WTC11 (cell line): Measurements from ENCODE around the gene ETS2.

Source experiments
- TCF7 ChIP-seq: sonication (generic); formaldehyde crosslinking; IDR thresholded peaks from 2 replicates; pipeline ENCODE4 v1.8.0; 2022; ENCODE audit warnings: mild to moderate bottlenecking, low read depth, missing genetic modification reagents, moderate library complexity
- USF2 ChIP-seq: sonication (generic); formaldehyde crosslinking; IDR thresholded peaks from 2 replicates; pipeline ENCODE4 v1.8.1; 2023; ENCODE audit warnings: mild to moderate bottlenecking, missing genetic modification reagents, moderate library complexity
- TF ChIP-seq, protein P1 (sequence below): fragments of 200-600 bp; IDR thresholded peaks from 2 replicates; pipeline ENCODE4 v1.8.0; 2022; ENCODE audit warnings: antibody characterized with exemption
- TF ChIP-seq, protein P2 (sequence below): sonication (generic); formaldehyde crosslinking; IDR thresholded peaks from 2 replicates; pipeline ENCODE4 v1.8.1; 2022; ENCODE audit warnings: low read depth, mild to moderate bottlenecking, moderate library complexity, missing genetic modification reagents, borderline replicate concordance

DNA sequence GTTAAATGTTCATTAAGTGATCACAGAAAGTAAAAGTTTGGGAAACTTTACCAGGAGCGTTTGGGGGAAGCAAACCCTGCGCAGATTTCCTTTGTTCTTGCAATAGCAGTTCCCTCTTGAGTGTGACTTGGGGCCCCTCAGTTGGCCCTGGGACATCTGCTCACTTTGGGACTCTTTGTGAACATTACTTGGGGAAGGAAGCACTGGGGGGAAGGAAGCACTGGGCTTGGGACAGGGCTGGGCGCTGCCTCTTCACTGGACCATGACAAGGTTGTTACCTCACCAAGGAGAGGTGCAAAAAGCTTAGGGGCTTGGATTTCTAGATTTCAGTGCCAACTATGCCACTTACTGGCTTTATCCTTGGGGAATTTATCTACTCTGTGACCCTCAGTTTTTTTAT is 63.5 kb downstream of the ETS2 start:
- TF ChIP-seq, protein P1, sequence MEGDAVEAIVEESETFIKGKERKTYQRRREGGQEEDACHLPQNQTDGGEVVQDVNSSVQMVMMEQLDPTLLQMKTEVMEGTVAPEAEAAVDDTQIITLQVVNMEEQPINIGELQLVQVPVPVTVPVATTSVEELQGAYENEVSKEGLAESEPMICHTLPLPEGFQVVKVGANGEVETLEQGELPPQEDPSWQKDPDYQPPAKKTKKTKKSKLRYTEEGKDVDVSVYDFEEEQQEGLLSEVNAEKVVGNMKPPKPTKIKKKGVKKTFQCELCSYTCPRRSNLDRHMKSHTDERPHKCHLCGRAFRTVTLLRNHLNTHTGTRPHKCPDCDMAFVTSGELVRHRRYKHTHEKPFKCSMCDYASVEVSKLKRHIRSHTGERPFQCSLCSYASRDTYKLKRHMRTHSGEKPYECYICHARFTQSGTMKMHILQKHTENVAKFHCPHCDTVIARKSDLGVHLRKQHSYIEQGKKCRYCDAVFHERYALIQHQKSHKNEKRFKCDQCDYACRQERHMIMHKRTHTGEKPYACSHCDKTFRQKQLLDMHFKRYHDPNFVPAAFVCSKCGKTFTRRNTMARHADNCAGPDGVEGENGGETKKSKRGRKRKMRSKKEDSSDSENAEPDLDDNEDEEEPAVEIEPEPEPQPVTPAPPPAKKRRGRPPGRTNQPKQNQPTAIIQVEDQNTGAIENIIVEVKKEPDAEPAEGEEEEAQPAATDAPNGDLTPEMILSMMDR: no peak
- TF ChIP-seq, protein P2, sequence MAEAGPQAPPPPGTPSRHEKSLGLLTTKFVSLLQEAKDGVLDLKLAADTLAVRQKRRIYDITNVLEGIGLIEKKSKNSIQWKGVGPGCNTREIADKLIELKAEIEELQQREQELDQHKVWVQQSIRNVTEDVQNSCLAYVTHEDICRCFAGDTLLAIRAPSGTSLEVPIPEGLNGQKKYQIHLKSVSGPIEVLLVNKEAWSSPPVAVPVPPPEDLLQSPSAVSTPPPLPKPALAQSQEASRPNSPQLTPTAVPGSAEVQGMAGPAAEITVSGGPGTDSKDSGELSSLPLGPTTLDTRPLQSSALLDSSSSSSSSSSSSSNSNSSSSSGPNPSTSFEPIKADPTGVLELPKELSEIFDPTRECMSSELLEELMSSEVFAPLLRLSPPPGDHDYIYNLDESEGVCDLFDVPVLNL (CRISPR knock-in tag): no peak
- TF ChIP-seq USF2 (CRISPR knock-in tag) (no peak), TCF7 (CRISPR knock-in tag) (no peak)
